ENCODE measurements around the gene MSANTD4. TPM values are rescaled to one million over a fixed set of nuclear protein-coding genes. Genes with fewer than 3 reads are reported as not detected.

The MSANTD4 gene
- total RNA-seq, 1 experiment from 2014 or later: 17.5 TPM

GRCh38 chr11:105986554-105986953 is 35.5 kb downstream of the MSANTD4 start:
- Histone ChIP-seq H2BK15ac (ENCODE audit: low read depth, low read length) (no peak overlapping the region), H3K4me2 (ENCODE audit: insufficient read depth, insufficient read length, low read length) (no peak overlapping the region), H3K27ac (ENCODE audit: insufficient read length, low read depth, low read length) (no peak overlapping the region), H3K4me1 (ENCODE audit: insufficient read depth, low read length) (no peaks in the 10 kb centered on the region), H4K91ac (ENCODE audit: insufficient read length, low read depth, low read length) (no peak overlapping the region), H3K79me2 (ENCODE audit: insufficient read depth, low read length) (no peaks in the 10 kb centered on the region), H4K20me1 (ENCODE audit: control insufficient read depth, insufficient read depth, insufficient read length) (no peaks in the 10 kb centered on the region), H4K5ac (ENCODE audit: insufficient read length, low read depth, low read length) (no peak overlapping the region), H3K23ac (ENCODE audit: insufficient read length, low read depth, low read length) (no peak overlapping the region), H3K18ac (ENCODE audit: insufficient read length, low read depth, low read length) (no peak overlapping the region), H2AFZ (ENCODE audit: low read length) (no peak overlapping the region), H3K23me2 (ENCODE audit: insufficient read length, low read depth, low read length, poor library complexity, severe bottlenecking) (no peaks in the 10 kb centered on the region), H3K27me3 (ENCODE audit: insufficient read depth, low read length) (no peaks in the 10 kb centered on the region), H4K8ac (replicated peaks; ENCODE audit: insufficient read length, low read depth, low read length) (no peak overlapping the region), H2BK20ac (ENCODE audit: low read depth, low read length, poor library complexity, severe bottlenecking) (no peak overlapping the region), H3K9me3 (ENCODE audit: control insufficient read depth, low read depth, low read length) (no peaks in the 10 kb centered on the region), H3K4ac (ENCODE audit: low read depth, low read length) (no peak overlapping the region), H3T11ph (ENCODE audit: low read length) (no peak overlapping the region), H3K9ac (ENCODE audit: extremely low read depth, insufficient read length, low read length) (no peak overlapping the region), H3K56ac (ENCODE audit: insufficient read length, low read depth, low read length) (no peak overlapping the region), H2BK12ac (ENCODE audit: insufficient read length, low read depth, low read length) (no peak overlapping the region), H2AK5ac (ENCODE audit: insufficient read length, low read length) (no peak overlapping the region), H3K14ac (ENCODE audit: insufficient read depth, low read length) (no peak overlapping the region), H3K79me1 (ENCODE audit: insufficient read depth, low read depth, low read length, poor library complexity, severe bottlenecking) (no peaks in the 10 kb centered on the region), H2BK5ac (ENCODE audit: insufficient read length, low read length) (no peak overlapping the region), H2BK120ac (ENCODE audit: low read depth, low read length, poor library complexity, severe bottlenecking) (no peak overlapping the region)
- H3K27me3 Mint-ChIP-seq (ENCODE audit: low read depth): no peaks in the 10 kb centered on the region
- DNase-seq: no peak
- TF ChIP-seq CTCF (conservative IDR thresholded peaks at IDR 0.05): no peak
- no peak overlapping the region for H3K4me3 Mint-ChIP-seq
- H3K27ac Mint-ChIP-seq: no peak overlapping the region
- peaks cover 7% of the 10 kb centered on the region in 2 experiments for H3K4me1 Mint-ChIP-seq
- WGBS (ENCODE audit: extremely low coverage, insufficient read length, low lambda C conversion rate): no CpG with 5 or more reads among the region's 2 CpGs
- H3K9me3 Mint-ChIP-seq: no peaks in the 10 kb centered on the region
- H3K36me3 Mint-ChIP-seq (ENCODE audit: insufficient read depth in 1 of 3, low read depth in 3 of 3): no peaks in the 10 kb centered on the region

Measured in H9 (cell line).